Thyroid gland (tissue), 4 donors: ENCODE data around the gene ERFL.

Source experiments
- POLR2A ChIP-seq, 2 donors: fragments of 450-650 bp; IDR thresholded peaks; one replicate each; pipeline ENCODE4 v1.6.1; 2017; ENCODE audit warnings: antibody characterized with exemption in 2 of 2, mild to moderate bottlenecking in 2 of 2, moderate library complexity in 1 of 2
- TF ChIP-seq, protein P1 (sequence below), 6 experiments: fragments of 200-600 bp in 3 of 6; fragments of 450-650 bp in 3 of 6; sonication (generic) in 3 of 6; IDR thresholded peaks; one replicate each; pipeline ENCODE4 v1.5.1; 2016 to 2019; ENCODE audit warnings: antibody characterized with exemption in 6 of 6, mild to moderate bottlenecking in 2 of 6, inconsistent platforms in 1 of 6, moderate library complexity in 1 of 6

DNA sequence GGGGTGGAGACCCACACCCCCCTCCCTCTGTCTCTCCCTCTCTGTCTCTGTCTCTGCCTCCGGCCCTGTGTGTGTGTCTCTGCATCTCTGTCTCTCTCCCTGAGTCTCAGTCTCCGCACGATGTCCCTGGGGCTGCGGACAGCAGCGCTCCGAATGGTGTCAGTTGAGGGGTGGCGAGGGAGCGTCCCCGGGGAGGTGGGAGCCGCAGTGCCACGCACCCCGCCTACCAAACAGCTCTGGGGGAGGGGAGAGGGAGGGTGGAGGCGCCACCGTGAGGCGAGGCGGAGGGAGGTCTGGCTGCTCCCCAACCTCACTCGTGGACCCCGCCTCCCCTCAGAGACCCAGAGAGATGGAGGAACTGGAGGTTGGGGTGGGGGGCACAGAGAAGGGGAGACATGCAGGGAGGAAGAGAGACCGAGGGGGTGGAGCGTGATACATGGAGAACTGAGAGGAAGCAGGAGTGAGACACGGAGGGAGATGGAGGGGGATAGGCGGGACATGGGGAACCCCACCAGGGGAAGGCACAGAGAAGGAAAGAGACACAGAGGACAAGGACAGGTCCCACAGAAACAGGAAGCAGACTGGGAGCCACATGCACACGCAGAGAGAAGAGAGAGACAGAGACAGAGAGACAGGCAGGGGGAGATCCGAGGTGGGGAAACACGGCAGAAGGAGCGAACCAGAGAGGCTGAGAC is 7.2 kb downstream of the ERFL start:
- TF ChIP-seq, protein P1, sequence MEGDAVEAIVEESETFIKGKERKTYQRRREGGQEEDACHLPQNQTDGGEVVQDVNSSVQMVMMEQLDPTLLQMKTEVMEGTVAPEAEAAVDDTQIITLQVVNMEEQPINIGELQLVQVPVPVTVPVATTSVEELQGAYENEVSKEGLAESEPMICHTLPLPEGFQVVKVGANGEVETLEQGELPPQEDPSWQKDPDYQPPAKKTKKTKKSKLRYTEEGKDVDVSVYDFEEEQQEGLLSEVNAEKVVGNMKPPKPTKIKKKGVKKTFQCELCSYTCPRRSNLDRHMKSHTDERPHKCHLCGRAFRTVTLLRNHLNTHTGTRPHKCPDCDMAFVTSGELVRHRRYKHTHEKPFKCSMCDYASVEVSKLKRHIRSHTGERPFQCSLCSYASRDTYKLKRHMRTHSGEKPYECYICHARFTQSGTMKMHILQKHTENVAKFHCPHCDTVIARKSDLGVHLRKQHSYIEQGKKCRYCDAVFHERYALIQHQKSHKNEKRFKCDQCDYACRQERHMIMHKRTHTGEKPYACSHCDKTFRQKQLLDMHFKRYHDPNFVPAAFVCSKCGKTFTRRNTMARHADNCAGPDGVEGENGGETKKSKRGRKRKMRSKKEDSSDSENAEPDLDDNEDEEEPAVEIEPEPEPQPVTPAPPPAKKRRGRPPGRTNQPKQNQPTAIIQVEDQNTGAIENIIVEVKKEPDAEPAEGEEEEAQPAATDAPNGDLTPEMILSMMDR (IDR thresholded peaks at IDR 0.05): no peak
- TF ChIP-seq POLR2A (IDR thresholded peaks at IDR 0.05): no peak
